ENCODE data around the gene ZDHHC22.

ZDHHC22 gene

DNA sequence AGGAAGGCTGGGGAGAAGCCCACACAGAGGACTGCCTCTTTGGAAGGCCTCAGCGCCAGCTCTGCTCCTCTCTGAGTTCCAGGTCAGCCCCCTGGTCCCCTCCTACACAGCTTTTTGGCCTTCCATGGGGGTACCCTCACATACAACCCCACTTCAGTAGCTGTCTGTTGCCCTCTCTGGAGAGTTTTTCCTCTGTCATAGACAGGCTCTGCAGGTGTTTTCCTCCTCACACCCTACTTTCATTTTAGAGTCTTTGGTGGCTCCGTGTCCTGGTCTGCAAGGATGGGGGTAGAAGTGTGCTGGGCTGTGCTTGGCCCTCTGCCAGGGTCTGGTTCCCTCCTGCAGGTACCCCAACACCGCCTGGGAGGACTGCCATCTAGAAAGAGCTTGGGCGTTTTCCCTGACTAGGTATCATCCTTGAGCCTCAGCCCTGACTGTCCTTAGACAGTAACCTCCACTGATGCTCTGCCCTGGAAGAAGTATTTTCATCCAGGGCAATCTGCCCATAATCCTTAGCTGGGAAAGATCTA is 15.1 kb downstream of the ZDHHC22 start:
- no peak for DNase-seq (ENCODE audit: low read depth)

GRCh38 chr14:77125823-77126325 is 15.7 kb downstream of the ZDHHC22 start:
- DNase-seq (ENCODE audit: low read depth), result no peak

DNA sequence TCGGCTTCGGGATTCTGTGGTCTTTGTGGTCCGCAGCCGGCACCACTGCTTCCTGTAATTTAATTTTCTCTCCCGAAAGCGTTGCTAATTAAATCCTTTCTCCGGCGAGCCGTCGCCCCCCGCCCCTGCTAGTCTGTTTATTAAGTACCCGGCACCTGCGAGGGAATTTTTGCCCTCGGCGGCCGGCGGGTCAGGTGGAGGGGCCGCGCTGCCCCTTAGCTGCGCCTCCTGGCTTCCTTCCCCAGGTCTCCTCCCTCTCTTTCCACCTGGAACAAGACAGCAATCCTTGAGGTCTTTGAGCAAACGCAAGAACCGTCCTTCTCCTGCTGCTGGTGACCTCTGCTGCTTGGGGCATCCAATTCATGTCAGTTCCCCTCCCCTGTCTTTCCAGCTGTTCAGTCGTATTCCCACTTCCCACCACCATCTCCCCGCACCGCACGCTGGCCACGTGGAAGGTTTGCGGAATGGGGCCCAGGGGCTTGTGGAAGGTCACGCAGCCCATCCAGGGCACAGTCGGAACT is 16.2 kb downstream of the ZDHHC22 start:
- DNase-seq (ENCODE audit: low read depth), result no peak

- peak; percentile 32 for DNase-seq (ENCODE audit: low read depth)
Observed at GRCh38 chr14:77124345-77125280, 17.0 kb downstream of the ZDHHC22 start.

GRCh38 chr14:77123381-77124325 is 17.9 kb downstream of the ZDHHC22 start:
- DNase-seq (ENCODE audit: low read depth), result no peak

DNA sequence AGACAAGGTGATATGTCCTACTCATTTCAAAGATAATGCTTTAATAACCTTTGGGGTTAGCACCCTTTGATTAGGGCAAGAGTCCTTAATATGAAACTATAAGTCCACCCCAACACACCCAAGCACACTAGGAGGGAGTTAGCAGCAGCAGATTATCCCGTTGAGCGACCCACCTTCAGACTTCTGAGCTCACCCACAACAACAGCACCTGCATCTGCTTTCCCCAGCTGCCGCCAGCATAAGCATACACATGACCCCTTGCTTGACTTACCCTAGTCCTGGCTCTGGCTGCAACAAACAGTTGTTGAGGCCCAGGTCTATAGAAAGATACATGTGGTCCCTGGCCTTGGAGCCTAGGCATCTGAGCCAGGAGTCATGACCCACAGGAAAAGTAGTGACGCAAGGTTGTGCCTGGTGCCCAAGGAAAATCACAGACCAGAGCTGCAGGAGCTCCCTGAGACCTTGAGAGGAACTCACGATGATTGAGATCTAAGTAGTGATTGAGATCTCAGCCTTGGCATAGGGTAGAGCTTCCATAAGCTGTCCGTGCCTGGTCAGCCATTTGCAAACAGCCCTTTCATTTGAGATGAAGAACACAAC is 19.0 kb downstream of the ZDHHC22 start:
- DNase-seq (ENCODE audit: low read depth), result no peak

GRCh38 chr14:77120771-77121743 is 20.5 kb downstream of the ZDHHC22 start:
- no peak for DNase-seq (ENCODE audit: low read depth)

DNA sequence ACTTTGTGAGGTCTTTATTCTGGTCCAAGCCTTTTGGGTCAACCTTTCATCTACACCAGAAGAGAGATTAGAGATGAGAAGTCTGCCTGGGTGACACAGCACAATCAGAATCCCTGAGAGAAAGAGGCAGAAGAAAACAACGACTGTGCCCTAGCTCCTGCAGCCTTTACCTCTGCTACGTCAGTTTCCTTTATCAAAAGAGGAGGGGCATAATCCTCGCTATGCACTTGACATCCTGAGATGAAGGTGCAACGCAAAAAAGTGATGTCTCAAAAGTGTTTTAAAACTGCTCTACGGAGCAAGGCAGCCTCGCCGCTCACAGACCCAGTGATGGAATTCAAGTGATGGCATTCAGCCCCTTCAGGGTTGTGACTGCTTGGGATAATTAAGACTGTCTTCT is 21.7 kb downstream of the ZDHHC22 start:
- no peak for DNase-seq (ENCODE audit: low read depth)

DNA sequence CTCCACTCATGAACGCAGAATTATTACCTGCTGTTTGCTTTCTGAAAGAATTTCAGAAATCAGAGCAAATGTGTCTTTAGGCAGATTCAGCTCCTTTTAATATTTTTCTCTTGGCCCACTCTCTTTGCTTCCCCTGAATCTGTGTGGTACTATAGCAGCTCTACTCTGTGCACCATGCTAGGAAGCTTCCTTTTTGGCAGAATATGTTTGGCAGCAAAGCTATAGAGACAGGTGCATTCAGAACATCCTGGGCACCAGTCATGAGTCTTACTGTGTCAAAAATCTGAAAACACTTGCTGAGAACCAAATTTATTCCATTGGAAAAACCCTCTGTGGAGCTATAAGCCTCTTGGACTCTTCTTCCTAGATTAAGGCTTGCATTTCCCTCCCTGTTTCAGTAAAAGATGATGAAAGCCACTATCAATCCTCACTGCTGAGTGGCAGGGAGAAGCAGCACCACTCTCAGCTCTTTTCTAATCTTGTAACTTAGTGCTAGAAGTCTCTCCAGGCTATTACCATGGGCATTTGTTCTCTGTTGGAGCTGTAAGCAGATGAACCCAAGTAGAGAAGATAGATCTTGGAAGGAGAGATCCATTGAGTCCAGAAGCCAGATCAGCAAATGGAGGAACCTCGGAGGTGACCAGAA is 25.3 kb downstream of the ZDHHC22 start:
- DNase-seq (ENCODE audit: low read depth), result no peak

DNA sequence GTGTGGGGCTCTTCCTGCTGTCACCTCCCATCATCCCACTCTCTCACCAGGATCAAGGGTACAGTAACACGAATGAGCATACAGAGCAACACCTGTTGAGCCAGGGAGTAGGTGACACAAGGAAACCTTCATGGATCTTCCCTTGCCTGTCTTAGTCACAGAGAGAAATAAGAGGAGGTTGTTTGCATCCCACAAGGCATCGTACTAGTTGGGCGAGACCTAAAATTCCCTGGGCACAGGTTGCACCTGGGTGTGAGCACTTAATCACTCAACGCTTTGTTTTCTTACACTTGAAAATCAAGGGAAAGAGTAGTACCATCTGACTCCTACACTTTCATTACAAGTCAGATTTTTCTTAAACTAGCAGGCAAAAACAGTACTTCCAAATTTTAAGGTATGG is 27.0 kb downstream of the ZDHHC22 start:
- DNase-seq (ENCODE audit: low read depth), result no peak

DNA sequence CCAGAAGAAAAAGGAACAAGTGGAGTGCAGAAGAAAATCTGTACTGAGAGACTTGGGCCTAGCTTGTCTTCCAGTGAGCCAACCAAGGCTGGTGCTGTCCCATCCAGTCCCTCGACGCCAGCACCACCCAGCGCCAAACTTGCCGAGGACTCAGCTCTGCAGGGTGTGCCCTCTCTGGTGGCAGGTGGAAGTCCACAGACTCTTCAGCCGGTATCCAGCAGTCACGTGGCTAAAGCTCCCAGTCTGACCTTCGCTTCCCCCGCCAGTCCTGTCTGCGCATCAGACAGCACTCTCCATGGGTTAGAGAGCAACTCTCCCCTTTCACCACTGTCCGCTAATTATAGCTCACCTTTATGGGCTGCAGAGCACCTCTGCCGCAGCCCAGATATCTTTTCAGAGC is 27.9 kb downstream of the ZDHHC22 start:
- DNase-seq (ENCODE audit: low read depth), result no peak

GRCh38 chr14:77111021-77111420 is 30.6 kb downstream of the ZDHHC22 start:
- DNase-seq (ENCODE audit: low read depth), result no peak

DNA sequence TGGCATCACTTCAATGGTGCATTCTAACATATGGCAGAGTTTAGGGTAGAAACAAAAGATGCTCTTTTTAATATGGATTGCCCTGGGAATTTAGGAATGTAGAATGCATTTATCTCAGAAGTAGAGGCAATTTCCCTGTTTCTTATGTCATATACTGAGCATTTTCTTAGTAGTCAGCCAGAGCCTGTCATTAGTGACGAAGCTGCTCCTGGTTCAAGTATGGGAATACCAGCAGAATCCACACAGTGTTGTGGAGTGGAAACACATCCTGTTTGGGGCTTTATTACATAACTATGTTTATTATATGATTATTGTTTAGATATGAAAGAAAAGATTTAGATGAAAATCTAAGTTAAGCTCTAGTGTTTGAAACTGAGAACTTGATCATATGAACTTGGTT is 31.3 kb downstream of the ZDHHC22 start:
- no peak for DNase-seq (ENCODE audit: low read depth)

- no peak for DNase-seq (ENCODE audit: low read depth)
Observed at GRCh38 chr14:77109656-77110055, 31.9 kb downstream of the ZDHHC22 start.

DNA sequence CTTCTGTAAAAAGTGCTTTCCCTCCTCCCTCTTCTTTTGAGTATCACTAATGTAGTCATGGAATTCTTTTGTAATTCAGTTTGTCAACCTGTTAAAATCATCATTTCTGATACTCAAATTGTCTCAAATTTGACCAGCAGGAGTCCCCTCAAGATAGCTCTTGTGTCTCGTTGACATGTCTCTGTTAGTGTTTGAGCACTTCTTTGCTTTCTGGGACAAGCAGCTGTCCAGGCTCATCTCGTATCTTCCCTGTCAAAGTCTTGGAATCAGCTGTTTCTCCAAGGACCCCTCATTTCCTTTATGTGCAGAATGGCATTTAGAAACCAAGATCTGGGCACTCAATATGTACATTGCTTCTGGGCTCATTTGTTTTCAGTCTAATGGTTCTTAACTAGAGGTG is 32.8 kb downstream of the ZDHHC22 start:
- DNase-seq (ENCODE audit: low read depth), result no peak

GRCh38 chr14:77107228-77107627 is 34.4 kb downstream of the ZDHHC22 start:
- DNase-seq (ENCODE audit: low read depth), result peak; percentile 16

GRCh38 chr14:77106666-77107065 is 34.9 kb downstream of the ZDHHC22 start:
- DNase-seq (ENCODE audit: low read depth), result no peak

DNA sequence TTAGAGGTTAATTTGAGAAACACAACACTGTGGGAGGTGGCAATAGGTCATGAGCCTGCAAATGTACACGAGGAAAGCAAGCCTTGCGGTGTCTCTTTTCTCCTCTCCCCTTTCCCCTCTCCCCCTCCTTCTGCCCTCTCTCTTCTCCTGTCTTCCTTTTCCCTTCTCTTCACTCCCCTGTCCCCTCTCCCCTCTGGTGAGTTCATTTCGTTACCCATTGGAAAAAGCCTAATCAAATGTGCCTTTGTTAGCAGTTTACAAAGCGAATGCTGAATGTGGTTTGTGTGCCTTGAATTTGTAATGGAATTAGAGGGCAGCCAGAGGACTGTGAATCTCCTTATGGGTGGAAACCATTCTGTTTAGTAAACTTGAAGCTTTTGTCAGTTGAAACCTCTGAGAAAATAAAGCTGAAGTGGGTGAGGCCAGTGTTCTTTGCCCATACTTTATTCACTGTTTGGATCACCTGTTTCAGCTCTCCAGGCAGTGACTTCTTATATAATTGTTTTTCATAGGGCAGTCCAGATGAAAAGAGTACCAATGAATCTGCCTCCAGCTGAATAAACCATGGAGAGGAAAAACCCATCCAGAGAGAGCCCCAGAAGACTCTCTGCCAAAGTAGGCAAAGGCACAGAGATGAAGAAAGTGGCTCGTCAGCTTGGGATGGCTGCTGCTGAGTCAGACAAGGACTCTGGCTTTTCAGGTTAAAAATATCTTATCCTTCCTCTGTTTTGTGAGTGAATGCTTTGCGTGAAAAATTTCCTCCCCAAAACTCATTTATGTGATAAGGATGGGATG is 36.2 kb downstream of the ZDHHC22 start:
- no peak for DNase-seq (ENCODE audit: low read depth)

GRCh38 chr14:77104393-77104792 is 37.2 kb downstream of the ZDHHC22 start:
- DNase-seq (ENCODE audit: low read depth), result no peak

Measured in iris pigment epithelial cell (primary cell).